ENCODE results near the gene KLHL25. TPM values are rescaled to one million over a fixed set of nuclear protein-coding genes. Genes with fewer than 3 reads are reported as not detected.
A peak's percentile ranks its signal among the peaks of the same experiment; 100 is the strongest.

The KLHL25 gene
- total RNA-seq, 1 donor from 2014 or later = 4.0 TPM

DNA sequence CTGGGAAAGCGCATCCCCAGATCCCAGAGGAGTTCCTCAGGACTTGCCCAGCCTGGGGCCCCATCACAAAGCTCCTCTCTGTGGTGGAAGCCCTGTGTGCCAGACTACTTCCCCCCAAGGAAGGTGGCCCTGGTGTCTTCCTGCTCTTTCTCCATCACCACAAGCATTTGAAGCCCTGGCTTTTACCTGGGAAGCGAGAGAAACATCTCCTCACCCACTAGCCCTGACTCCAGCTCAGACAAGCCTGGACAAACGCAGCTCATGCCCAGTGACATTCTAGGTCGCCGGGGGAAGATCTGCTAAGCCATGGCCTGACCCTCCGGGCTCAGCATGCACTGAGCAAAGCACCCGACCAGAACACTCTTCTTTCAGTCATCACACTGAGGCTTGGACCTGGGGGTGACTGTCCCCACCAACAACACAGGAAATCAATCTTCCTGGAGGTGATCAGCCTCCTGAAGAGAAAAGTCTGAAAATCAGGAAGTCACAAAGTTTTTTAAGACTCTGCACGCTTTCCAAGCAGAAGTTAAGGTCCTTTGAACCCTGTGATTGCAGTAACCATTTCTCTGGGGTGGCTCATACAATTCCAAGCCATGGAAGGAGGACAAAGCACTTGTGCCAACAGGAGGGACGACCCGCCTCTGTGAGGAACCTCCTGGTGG lies 40.8 kb downstream of the KLHL25 start:
- DNase-seq = no peak
- Histone ChIP-seq H3K27me3 (ENCODE audit: low read depth) (no peaks in the 10 kb centered on the region), H3K9me3 (replicated peaks) (no peaks in the 10 kb centered on the region), H3K4me3 (no peak overlapping the region), H3K4me1 (peaks cover 78% of the 10 kb centered on the region), H3K27ac (replicated peaks) (no peak overlapping the region), H3K36me3 (peaks cover under 1% of the 10 kb centered on the region)
- intact Hi-C loops (cut with micrococcal nuclease) = no loop called here
- TF ChIP-seq CTCF (IDR thresholded peaks at IDR 0.05; ENCODE audit: borderline replicate concordance) = no peak

- Histone ChIP-seq H3K27me3 (ENCODE audit: low read depth) (no peaks in the 10 kb centered on the region), H3K9me3 (replicated peaks) (no peaks in the 10 kb centered on the region), H3K4me3 (no peak overlapping the region), H3K4me1 (peaks cover 78% of the 10 kb centered on the region), H3K36me3 (peaks cover 7% of the 10 kb centered on the region), H3K27ac (replicated peaks) (no peak overlapping the region)
- no peak for TF ChIP-seq CTCF (IDR thresholded peaks at IDR 0.05; ENCODE audit: borderline replicate concordance)
- intact Hi-C loops (cut with micrococcal nuclease) = no loop called here
- DNase-seq = no peak
Measured at GRCh38 chr15:85753261-85753660, 41.5 kb downstream of the KLHL25 start.

GRCh38 chr15:85752491-85752961 lies 42.2 kb downstream of the KLHL25 start:
- peaks cover 14% of the 10 kb centered on the region for H3K36me3 ChIP-seq
- peaks cover 78% of the 10 kb centered on the region for H3K4me1 ChIP-seq
- no peak for TF ChIP-seq CTCF (IDR thresholded peaks at IDR 0.05; ENCODE audit: borderline replicate concordance)
- intact Hi-C loops (cut with micrococcal nuclease) = no loop called here
- peak overlapping the region; percentile 87 for H3K27ac ChIP-seq (replicated peaks)
- no peak overlapping the region for H3K4me3 ChIP-seq
- no peak for DNase-seq
- H3K9me3 ChIP-seq (replicated peaks) = no peaks in the 10 kb centered on the region
- H3K27me3 ChIP-seq (ENCODE audit: low read depth) = no peaks in the 10 kb centered on the region

- Histone ChIP-seq H3K27ac (replicated peaks) (peak overlapping the region; percentile 87), H3K9me3 (replicated peaks) (no peaks in the 10 kb centered on the region), H3K4me3 (no peak overlapping the region), H3K27me3 (ENCODE audit: low read depth) (no peaks in the 10 kb centered on the region), H3K36me3 (peaks cover 18% of the 10 kb centered on the region), H3K4me1 (peaks cover 80% of the 10 kb centered on the region)
- TF ChIP-seq CTCF (IDR thresholded peaks at IDR 0.05; ENCODE audit: borderline replicate concordance) = no peak
- DNase-seq = no peak
- intact Hi-C loops (cut with micrococcal nuclease) = no loop called here
Measured at GRCh38 chr15:85752124-85752475, 42.6 kb downstream of the KLHL25 start.

- DNase-seq = no peak
- Histone ChIP-seq H3K36me3 (peaks cover 24% of the 10 kb centered on the region), H3K27ac (replicated peaks) (peak overlapping the region; percentile 87), H3K4me1 (peaks cover 83% of the 10 kb centered on the region), H3K4me3 (no peak overlapping the region), H3K27me3 (ENCODE audit: low read depth) (no peaks in the 10 kb centered on the region), H3K9me3 (replicated peaks) (no peaks in the 10 kb centered on the region)
- no peak for TF ChIP-seq CTCF (IDR thresholded peaks at IDR 0.05; ENCODE audit: borderline replicate concordance)
- intact Hi-C loops (cut with micrococcal nuclease) = no loop called here
Measured at GRCh38 chr15:85751291-85752123, 43.2 kb downstream of the KLHL25 start.

Data from left ventricle myocardium inferior (tissue), 1 donor.